Uterus (tissue), 2 donors: ENCODE data around the gene CBARP.

Experiments
- CTCF ChIP-seq, 4 experiments: fragments of 200-600 bp in 2 of 4; fragments of 450-650 bp in 2 of 4; sonication (generic) in 2 of 4; IDR thresholded peaks; one replicate each; pipeline ENCODE4 v1.5.1; 2016 to 2019; ENCODE audit warnings: antibody characterized with exemption in 4 of 4, mild to moderate bottlenecking in 2 of 4, moderate library complexity in 1 of 4
- POLR2A ChIP-seq, 2 donors: fragments of 450-650 bp; IDR thresholded peaks; one replicate each; pipeline ENCODE4 v1.6.1; 2016; ENCODE audit warnings: antibody characterized with exemption in 2 of 2, mild to moderate bottlenecking in 1 of 2, moderate library complexity in 1 of 2

- TF ChIP-seq CTCF (IDR thresholded peaks at IDR 0.05) (no peak), POLR2A (IDR thresholded peaks at IDR 0.05) (no peak)
Measured at GRCh38 chr19:1285737-1286360, 48.0 kb upstream of the CBARP start, which contains the start of gene EFNA2.
